NCI-H82 treated with DMSO at 0.1 percent for 48 hours (cell line): ENCODE data around the gene RPS6KA4.

ENCODE experiments used
- DNase-seq: peaks from one replicate; lab custom pipeline; 2025; ENCODE audit not compliant: unreplicated experiment; lab: John Stamatoyannopoulos, UW

RPS6KA4 gene

GRCh38 chr11:64324692-64325469, 34.1 kb upstream of the RPS6KA4 start:
- DNase-seq: no peak

GRCh38 chr11:64327375-64327774, 31.6 kb upstream of the RPS6KA4 start:
- no peak for DNase-seq

- DNase-seq: no peak
Observed at GRCh38 chr11:64327993-64328392, 31.0 kb upstream of the RPS6KA4 start.

GRCh38 chr11:64330888-64331287, 28.1 kb upstream of the RPS6KA4 start:
- no peak for DNase-seq

GRCh38 chr11:64331569-64332371, 27.2 kb upstream of the RPS6KA4 start:
- DNase-seq: no peak

GRCh38 chr11:64333556-64333955, 25.4 kb upstream of the RPS6KA4 start:
- DNase-seq: no peak

GRCh38 chr11:64334764-64335735, 23.9 kb upstream of the RPS6KA4 start:
- peak; percentile 94 for DNase-seq

GRCh38 chr11:64337538-64338249, 21.3 kb upstream of the RPS6KA4 start:
- no peak for DNase-seq

GRCh38 chr11:64338716-64339115, 20.2 kb upstream of the RPS6KA4 start:
- no peak for DNase-seq

GRCh38 chr11:64339286-64339685, 19.7 kb upstream of the RPS6KA4 start:
- no peak for DNase-seq

GRCh38 chr11:64339754-64340408, 19.1 kb upstream of the RPS6KA4 start, which contains the start of gene CCDC88B:
TSS of gene CCDC88B (plus strand) at chr11:64340204. CDS start at chr11:64340267, 63 bp downstream.
- DNase-seq: no peak

GRCh38 chr11:64340671-64341335, 18.2 kb upstream of the RPS6KA4 start:
- DNase-seq: no peak

GRCh38 chr11:64341429-64341828, 17.5 kb upstream of the RPS6KA4 start:
- DNase-seq: no peak

GRCh38 chr11:64341851-64342791, 16.8 kb upstream of the RPS6KA4 start:
- DNase-seq: peak; percentile 61

GRCh38 chr11:64342869-64343745, 15.9 kb upstream of the RPS6KA4 start:
- DNase-seq: no peak

- no peak for DNase-seq
Observed at GRCh38 chr11:64343767-64344559, 15.0 kb upstream of the RPS6KA4 start.
